Esophagus muscularis mucosa (tissue), 3 donors: ENCODE results near the gene DENND6A.

ENCODE experiments used
- CTCF ChIP-seq, 3 experiments: fragments of 200-600 bp in 2 of 3; fragments of 450-650 bp in 1 of 3; sonication (generic) in 2 of 3; IDR thresholded peaks; one replicate each; pipeline ENCODE4 v1.5.1; 2017 to 2019; ENCODE audit warnings: antibody characterized with exemption in 3 of 3, mild to moderate bottlenecking in 2 of 3, moderate library complexity in 1 of 3
- POLR2AphosphoS5 ChIP-seq, 2 donors: sonication (generic); formaldehyde crosslinking; IDR thresholded peaks; one replicate each; pipeline ENCODE4 v1.6.1; 2017; ENCODE audit warnings: antibody characterized with exemption in 2 of 2

GRCh38 chr3:57717205-57717868 lies 24.5 kb upstream of the DENND6A start:
- TF ChIP-seq CTCF (IDR thresholded peaks at IDR 0.05), result no peak
- TF ChIP-seq POLR2AphosphoS5 (IDR thresholded peaks at IDR 0.05), result no peak
